BE2C (cell line): Measurements from ENCODE around the gene KRTAP29-1.

ENCODE experiments used
- DNase-seq: peaks from one replicate; pipeline ENCODE4 v3.0.0-alpha.2; 2020
- H3K27me3 ChIP-seq: fragments of 250-450 bp; sonication (Bioruptor Pico); 2 replicates; pipeline ENCODE4 v1.5.1; 2020; ENCODE audit warnings: mild to moderate bottlenecking
- H3K36me3 ChIP-seq: fragments of 250-450 bp; sonication (Bioruptor Pico); 2 replicates; pipeline ENCODE4 v1.5.1; 2020; ENCODE audit warnings: mild to moderate bottlenecking
- H3K4me1 ChIP-seq: fragments of 250-450 bp; sonication (Bioruptor Pico); 2 replicates; pipeline ENCODE4 v1.5.1; 2020
- H3K4me3 ChIP-seq: 2 replicates; pipeline ENCODE4 v1.5.1; 2011; ENCODE audit warnings: low read depth, low read length
- H3K9me3 ChIP-seq: fragments of 250-450 bp; sonication (Bioruptor Pico); 2 replicates; pipeline ENCODE4 v1.5.1; 2020
- TF ChIP-seq, protein P1 (sequence below): IDR thresholded peaks from 2 replicates; pipeline ENCODE4 v1.5.1; 2012; ENCODE audit warnings: mild to moderate bottlenecking, low read depth, low read length

KRTAP29-1 gene

DNA sequence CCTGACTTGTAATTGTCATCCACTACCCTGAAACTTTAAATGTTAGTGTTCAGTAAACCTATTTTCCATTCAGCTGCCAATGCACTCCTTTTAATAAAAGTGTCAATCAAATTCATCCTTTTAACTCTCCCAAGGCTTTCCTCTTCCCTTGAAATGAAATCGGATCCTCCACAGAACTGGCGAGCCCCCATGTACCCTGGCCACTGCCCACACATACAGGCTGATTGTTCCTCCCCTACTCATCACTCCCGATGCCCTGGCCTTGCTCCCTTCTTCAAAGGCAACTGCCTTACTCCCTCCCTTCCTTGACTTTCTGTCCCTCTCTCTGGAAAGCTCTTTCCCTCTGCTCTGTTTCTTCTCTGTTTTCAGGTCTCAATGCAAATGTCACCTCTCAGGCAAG, 40.4 kb upstream of the KRTAP29-1 start:
- Histone ChIP-seq H3K36me3 (no peaks in the 10 kb centered on the region), H3K27me3 (peaks cover 12% of the 10 kb centered on the region), H3K9me3 (no peaks in the 10 kb centered on the region), H3K4me3 (no peak overlapping the region), H3K4me1 (no peaks in the 10 kb centered on the region)
- TF ChIP-seq, protein P1, sequence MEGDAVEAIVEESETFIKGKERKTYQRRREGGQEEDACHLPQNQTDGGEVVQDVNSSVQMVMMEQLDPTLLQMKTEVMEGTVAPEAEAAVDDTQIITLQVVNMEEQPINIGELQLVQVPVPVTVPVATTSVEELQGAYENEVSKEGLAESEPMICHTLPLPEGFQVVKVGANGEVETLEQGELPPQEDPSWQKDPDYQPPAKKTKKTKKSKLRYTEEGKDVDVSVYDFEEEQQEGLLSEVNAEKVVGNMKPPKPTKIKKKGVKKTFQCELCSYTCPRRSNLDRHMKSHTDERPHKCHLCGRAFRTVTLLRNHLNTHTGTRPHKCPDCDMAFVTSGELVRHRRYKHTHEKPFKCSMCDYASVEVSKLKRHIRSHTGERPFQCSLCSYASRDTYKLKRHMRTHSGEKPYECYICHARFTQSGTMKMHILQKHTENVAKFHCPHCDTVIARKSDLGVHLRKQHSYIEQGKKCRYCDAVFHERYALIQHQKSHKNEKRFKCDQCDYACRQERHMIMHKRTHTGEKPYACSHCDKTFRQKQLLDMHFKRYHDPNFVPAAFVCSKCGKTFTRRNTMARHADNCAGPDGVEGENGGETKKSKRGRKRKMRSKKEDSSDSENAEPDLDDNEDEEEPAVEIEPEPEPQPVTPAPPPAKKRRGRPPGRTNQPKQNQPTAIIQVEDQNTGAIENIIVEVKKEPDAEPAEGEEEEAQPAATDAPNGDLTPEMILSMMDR, result no peak
- DNase-seq, result no peak

DNA sequence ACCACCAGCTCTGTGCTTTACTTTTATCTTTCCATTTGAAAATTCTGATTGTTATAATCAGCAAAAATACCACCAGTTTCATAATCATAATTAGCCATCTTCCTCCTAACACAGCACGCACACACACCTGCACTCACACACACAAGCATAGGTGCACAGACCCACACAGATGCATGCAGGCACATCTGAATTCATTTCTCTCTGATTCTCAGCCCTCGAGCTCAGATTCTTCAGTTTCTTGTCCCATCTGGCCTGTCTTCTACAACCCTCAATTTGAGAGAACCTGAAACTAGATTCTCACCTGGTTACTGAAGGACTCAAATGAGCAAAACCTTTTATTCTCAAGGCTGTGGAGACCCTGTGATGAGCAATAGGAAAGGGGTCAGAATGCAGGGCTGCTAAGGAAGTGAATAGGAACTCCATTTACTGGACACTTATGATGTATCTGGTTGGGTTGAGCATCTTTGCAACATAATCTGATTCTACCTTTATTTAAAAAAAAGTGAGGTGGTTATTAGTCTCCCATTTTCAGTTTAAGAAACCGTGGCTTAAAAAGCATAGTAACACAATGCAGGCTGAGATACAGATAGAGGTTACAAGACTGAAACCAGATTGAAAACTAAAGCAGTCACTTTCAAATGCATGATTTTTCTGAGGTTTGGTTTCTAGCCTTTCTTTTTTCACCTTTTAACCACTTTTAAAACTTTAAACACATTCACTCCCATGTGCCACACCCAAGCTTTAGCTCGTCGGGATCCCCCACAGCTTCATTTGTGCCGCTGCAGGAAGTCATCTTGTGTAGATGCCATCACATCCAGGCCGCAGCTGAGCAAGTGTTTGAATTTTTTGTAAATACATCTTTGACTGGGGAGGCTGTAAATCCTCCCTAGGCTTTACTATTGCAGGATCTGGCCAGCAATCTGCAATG, 38.5 kb upstream of the KRTAP29-1 start:
- Histone ChIP-seq H3K9me3 (no peaks in the 10 kb centered on the region), H3K4me1 (no peaks in the 10 kb centered on the region), H3K4me3 (no peak overlapping the region), H3K27me3 (peaks cover 12% of the 10 kb centered on the region), H3K36me3 (no peaks in the 10 kb centered on the region)
- no peak for DNase-seq
- TF ChIP-seq, protein P1, result no peak

DNA sequence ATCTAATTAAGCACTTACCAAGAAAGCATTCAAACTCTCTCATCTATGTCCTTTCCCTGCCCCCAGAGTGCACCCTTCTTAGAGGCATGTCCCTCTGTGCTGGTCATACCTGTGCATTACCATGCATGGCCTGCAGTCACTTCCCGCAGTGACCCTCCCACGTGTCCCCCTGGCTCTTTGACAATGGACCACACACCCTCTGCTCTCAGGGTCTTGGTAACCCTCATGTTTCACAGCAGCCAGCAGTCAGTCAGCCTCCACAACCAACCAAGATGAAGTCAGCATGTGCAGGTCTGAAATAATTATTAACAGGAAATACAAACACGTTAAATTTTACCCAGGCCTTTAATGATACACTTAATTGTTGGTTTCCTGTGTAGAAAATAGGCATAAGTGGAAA, 37.8 kb upstream of the KRTAP29-1 start:
- DNase-seq, result no peak
- Histone ChIP-seq H3K27me3 (peaks cover 12% of the 10 kb centered on the region), H3K4me1 (no peaks in the 10 kb centered on the region), H3K36me3 (no peaks in the 10 kb centered on the region), H3K4me3 (no peak overlapping the region), H3K9me3 (no peaks in the 10 kb centered on the region)
- TF ChIP-seq, protein P1, result no peak

DNA sequence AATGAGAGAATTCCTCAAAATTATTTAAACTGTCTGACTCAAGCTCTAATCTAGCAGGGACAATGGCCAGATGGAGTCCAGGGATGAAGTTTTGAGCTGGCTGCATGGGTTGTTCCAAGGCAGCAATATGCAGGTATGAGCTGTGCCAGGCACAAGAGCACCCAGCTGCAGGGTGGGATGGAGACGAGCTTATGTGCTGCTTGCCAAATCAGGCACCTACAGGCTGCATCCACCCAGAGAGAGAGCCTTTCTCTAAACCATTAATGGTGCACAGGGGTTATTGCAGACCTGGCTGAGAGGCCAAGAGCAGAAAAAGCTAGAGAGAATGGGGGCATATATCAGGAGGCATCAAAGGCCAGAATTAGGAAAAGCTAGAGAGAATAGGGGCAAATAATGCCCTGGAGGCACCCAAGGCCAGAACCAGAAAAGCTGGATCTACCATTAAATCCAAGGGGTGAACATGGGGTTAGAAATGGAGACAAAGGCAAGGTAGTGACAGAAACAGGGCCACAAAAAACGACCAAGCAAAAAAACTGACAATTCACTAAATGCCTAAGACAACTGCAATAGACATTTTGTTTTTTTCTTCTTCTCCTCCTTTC, 37.0 kb upstream of the KRTAP29-1 start:
- no peaks in the 10 kb centered on the region for H3K4me1 ChIP-seq
- H3K9me3 ChIP-seq, result no peaks in the 10 kb centered on the region
- H3K27me3 ChIP-seq, result peaks cover 12% of the 10 kb centered on the region
- H3K4me3 ChIP-seq, result no peak overlapping the region
- TF ChIP-seq, protein P1, result no peak
- DNase-seq, result no peak
- H3K36me3 ChIP-seq, result no peaks in the 10 kb centered on the region

DNA sequence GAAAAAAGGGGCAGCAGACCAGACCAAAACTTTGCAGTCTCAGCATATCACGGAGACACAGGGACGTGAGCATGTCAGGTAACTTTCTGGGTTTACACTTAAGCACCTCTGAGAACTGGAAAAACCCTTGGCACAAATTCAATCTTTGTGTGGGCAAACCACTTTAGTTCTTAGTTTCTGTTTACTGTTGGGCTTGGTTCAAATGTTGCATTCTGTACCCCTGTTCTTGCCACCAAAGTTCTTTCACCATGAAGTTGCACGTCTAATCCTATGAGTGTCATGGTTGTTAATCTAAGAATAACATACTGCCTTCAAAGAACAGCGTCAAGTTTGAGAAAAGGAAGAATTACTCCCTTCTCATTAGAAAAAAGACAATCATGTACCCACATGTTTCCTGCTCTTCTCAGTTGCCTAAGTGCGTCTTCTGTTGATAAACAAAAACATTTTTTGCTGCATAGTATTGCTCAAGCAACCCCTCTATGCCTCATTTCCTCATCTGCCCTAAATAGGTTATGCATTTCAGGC, 36.4 kb upstream of the KRTAP29-1 start:
- TF ChIP-seq, protein P1, result no peak

DNA sequence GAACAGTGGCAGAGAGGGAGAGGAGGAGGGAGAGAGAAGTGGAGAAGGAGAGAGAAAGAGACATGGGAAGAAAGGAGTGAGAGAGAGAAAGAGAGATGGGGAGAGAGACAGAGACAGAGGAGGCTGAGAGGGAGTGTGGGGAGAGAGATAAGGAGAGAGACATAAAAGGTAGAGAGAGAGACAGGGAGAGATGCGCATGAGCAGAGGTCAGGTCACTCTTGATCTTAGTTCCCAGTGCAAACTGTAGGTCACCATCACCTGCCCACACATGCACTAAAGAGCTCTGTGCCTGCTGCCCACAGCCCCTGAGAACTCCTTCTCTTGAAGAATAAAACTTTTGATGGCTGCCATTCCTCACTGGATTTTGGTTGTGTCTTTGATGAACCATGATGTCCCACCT, 33.1 kb upstream of the KRTAP29-1 start:
- Histone ChIP-seq H3K36me3 (no peaks in the 10 kb centered on the region), H3K4me1 (no peaks in the 10 kb centered on the region), H3K4me3 (no peak overlapping the region), H3K9me3 (no peaks in the 10 kb centered on the region), H3K27me3 (peaks cover 10% of the 10 kb centered on the region)
- TF ChIP-seq, protein P1, result no peak
- DNase-seq, result no peak

More for the DNA sequence above, 36.4 kb upstream of the KRTAP29-1 start:
- peaks cover 12% of the 10 kb centered on the region for H3K27me3 ChIP-seq
- DNase-seq, result no peak
- H3K4me3 ChIP-seq, result no peak overlapping the region
- no peaks in the 10 kb centered on the region for H3K4me1 ChIP-seq
- H3K36me3 ChIP-seq, result no peaks in the 10 kb centered on the region
- no peaks in the 10 kb centered on the region for H3K9me3 ChIP-seq
